Measurements from ENCODE around the gene BTBD3.

Gene BTBD3

GRCh38 chr20:11972478-11972877 is 54.8 kb downstream of the BTBD3 start:
- DNase-seq, result no peak

Data from NCI-H345 (cell line).